WTC11 (cell line): Measurements from ENCODE around the gene REC8.
A peak's percentile ranks its signal among the peaks of the same experiment; 100 is the strongest.

ENCODE experiments used
- ATF1 ChIP-seq: sonication (generic); formaldehyde crosslinking; IDR thresholded peaks from 2 replicates; pipeline ENCODE4 v1.8.1; 2023; ENCODE audit warnings: mild to moderate bottlenecking, moderate library complexity, missing genetic modification reagents
- CTCF ChIP-seq: fragments of 200-600 bp; IDR thresholded peaks from 2 replicates; pipeline ENCODE4 v1.8.0; 2022; ENCODE audit warnings: antibody characterized with exemption
- FOXJ3 ChIP-seq: sonication (generic); formaldehyde crosslinking; IDR thresholded peaks from 2 replicates; pipeline ENCODE4 v1.9.0; 2021; ENCODE audit warnings: missing genetic modification reagents, mild to moderate bottlenecking, borderline replicate concordance
- JUN ChIP-seq: sonication (generic); formaldehyde crosslinking; IDR thresholded peaks from 2 replicates; pipeline ENCODE4 v1.8.0; 2023; ENCODE audit warnings: mild to moderate bottlenecking, missing genetic modification reagents
- SP1 ChIP-seq: sonication (generic); formaldehyde crosslinking; conservative IDR thresholded peaks from 2 replicates; pipeline ENCODE4 v1.8.1; 2022; ENCODE audit warnings: missing genetic modification reagents
- USF2 ChIP-seq: sonication (generic); formaldehyde crosslinking; IDR thresholded peaks from 2 replicates; pipeline ENCODE4 v1.8.1; 2023; ENCODE audit warnings: mild to moderate bottlenecking, missing genetic modification reagents, moderate library complexity
- ZBTB21 ChIP-seq: sonication (generic); formaldehyde crosslinking; IDR thresholded peaks from 2 replicates; pipeline ENCODE4 v1.8.1; 2023; ENCODE audit warnings: mild to moderate bottlenecking, missing genetic modification reagents, borderline replicate concordance
- TF ChIP-seq, protein P1 (sequence below): sonication (generic); formaldehyde crosslinking; IDR thresholded peaks from 2 replicates; pipeline ENCODE4 v1.8.1; 2023; ENCODE audit warnings: mild to moderate bottlenecking, missing genetic modification reagents
- TF ChIP-seq, protein P2 (sequence below): sonication (generic); formaldehyde crosslinking; conservative IDR thresholded peaks from 2 replicates; pipeline ENCODE4 v1.8.1; 2022; ENCODE audit warnings: mild to moderate bottlenecking, missing genetic modification reagents

- TF ChIP-seq USF2 (CRISPR knock-in tag): no peak
- TF ChIP-seq CTCF: no peak
- peak; percentile 83 for TF ChIP-seq SP1 (CRISPR knock-in tag)
- TF ChIP-seq, protein P1, sequence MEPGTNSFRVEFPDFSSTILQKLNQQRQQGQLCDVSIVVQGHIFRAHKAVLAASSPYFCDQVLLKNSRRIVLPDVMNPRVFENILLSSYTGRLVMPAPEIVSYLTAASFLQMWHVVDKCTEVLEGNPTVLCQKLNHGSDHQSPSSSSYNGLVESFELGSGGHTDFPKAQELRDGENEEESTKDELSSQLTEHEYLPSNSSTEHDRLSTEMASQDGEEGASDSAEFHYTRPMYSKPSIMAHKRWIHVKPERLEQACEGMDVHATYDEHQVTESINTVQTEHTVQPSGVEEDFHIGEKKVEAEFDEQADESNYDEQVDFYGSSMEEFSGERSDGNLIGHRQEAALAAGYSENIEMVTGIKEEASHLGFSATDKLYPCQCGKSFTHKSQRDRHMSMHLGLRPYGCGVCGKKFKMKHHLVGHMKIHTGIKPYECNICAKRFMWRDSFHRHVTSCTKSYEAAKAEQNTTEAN (CRISPR knock-in tag): no peak
- no peak for TF ChIP-seq FOXJ3 (CRISPR knock-in tag)
- TF ChIP-seq ATF1 (CRISPR knock-in tag): no peak
- no peak for TF ChIP-seq JUN (CRISPR knock-in tag)
- no peak for TF ChIP-seq ZBTB21 (CRISPR knock-in tag)
- TF ChIP-seq, protein P2, sequence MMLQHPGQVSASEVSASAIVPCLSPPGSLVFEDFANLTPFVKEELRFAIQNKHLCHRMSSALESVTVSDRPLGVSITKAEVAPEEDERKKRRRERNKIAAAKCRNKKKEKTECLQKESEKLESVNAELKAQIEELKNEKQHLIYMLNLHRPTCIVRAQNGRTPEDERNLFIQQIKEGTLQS (CRISPR knock-in tag): no peak
Measured at GRCh38 chr14:24135834-24136683, 35.8 kb upstream of the REC8 start, which contains the start of gene PSME1.
